GM12874 (cell line): ENCODE data around the gene MLX.

Experiments used
- CTCF ChIP-seq: IDR thresholded peaks from 2 replicates; pipeline ENCODE4 v1.5.1; 2011; ENCODE audit warnings: low read depth, mild to moderate bottlenecking, control low read depth, low read length, moderate library complexity; ENCODE audit not compliant: insufficient read depth

MLX gene

GRCh38 chr17:42521036-42521435, 45.9 kb upstream of the MLX start:
- TF ChIP-seq CTCF = no peak

DNA sequence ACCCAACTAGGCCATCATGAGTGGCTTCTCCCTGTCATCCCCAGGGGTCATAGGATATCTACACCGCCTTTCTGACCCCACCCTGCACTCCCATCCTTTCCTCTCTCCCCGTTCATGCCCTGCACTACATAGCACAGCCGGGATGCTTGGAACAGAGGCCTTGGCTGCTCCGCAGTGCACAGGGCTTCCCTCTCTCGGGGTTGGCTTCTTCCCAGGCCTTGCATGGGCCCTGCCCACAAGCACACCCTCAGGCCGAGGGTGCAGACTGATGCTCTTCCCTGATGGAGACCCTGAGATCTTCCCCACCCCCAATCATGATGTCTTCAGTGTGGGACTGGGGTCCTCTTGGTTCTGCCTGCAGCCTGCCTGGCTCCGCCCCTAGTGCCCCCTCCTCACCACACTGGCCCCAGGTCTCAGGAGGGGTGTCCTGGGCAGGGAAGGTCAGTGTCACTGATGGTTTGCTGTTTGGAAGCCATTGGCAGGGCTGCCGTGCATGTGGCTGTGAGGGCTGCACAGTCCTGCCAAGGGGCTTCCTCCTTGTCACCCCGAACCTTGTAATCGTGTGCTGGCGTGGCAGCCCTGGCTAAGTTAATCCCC, 45.1 kb upstream of the MLX start:
- TF ChIP-seq CTCF = no peak

DNA sequence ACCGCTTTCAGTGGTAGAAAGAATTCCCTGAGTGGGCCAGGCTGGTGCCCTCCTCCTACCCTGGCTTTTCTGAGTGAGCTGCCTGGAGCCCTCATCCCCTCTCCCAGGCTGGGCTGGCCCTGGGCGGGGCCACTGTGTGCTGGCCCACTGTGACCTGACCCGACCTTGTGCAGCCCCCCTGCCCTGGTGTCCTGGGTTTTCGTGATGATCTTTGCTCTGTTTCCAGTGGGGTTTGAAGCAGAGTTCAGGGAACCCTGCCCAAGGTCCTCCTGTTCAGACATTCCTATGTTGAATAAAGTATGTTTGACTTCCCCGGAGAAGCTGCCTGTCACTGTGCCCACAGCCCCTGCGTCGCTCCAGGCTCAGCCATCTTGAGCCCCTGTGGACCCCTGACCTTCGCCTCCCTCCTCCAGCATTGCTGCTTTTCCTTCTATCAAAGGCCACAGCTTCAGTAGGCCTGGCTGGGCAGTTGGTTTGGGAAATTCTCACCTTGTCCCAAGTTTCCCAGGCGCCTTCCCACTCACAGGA, 44.6 kb upstream of the MLX start:
- no peak for TF ChIP-seq CTCF

- TF ChIP-seq CTCF = no peak
These were observed 44.1 kb upstream of the MLX start for GRCh38 chr17:42522798-42523278.

DNA sequence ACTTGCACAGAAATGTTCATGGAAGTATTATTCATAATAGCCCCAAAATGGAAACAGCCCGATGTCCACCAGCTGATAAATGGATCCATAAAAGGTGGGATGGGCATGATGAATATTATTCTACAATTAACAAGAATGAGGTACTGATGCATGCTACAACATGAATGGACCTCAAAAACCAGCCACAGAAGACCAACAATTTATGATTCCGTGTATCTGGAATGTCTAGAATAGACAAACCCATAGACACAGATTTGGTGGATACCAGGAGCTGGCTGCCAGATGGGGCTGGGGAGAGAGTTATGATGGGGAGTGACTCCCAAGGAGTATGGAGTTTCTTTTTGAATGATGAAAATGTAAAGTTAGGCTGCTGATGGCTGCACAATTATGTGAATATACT, 41.7 kb upstream of the MLX start:
- TF ChIP-seq CTCF = no peak

DNA sequence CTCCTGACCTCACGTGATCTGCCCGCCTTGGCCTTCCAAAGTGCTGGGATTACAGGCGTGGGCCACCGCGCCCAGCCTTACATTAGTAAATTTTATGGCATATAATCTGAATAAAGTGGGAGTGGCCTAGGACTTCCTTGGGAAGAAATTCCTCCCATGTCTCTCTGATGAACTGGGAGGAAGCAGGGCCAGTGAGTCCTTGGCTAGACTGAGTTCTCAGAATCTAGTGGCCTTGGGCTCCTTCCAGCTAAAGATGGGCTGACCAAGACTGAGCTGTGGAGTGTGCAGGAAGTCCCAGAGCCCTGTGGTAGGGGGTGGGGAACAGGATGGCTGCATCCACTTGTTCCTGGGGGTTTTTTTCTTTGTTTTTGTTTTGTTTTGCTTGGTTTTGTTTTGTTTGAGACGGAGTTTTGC, 40.9 kb upstream of the MLX start:
- TF ChIP-seq CTCF = no peak

- no peak for TF ChIP-seq CTCF
These were observed 39.0 kb upstream of the MLX start for GRCh38 chr17:42527932-42528331.
